Adrenal gland (tissue), 5 donors: ENCODE measurements around the gene PHACTR3.

ENCODE experiments used
- CTCF ChIP-seq, 6 experiments: fragments of 450-650 bp in 4 of 6; fragments of 200-600 bp in 2 of 6; sonication (generic) in 1 of 6; IDR thresholded peaks; 1 replicate in 5 of 6; 2 replicates in 1 of 6; pipeline versions ENCODE4 v1.5.1 to v1.8.0; 2016 to 2021; ENCODE audit warnings: antibody characterized with exemption in 6 of 6, mild to moderate bottlenecking in 2 of 6, moderate library complexity in 1 of 6
- POLR2A ChIP-seq, 2 donors: fragments of 450-650 bp; IDR thresholded peaks; one replicate each; pipeline ENCODE4 v1.6.1; 2017; ENCODE audit warnings: antibody characterized with exemption in 2 of 2, mild to moderate bottlenecking in 2 of 2, moderate library complexity in 1 of 2
- donor health status: DM: no; HTN: no; CAD: no.

- TF ChIP-seq CTCF (IDR thresholded peaks at IDR 0.05) (no peak), POLR2A (IDR thresholded peaks at IDR 0.05) (no peak)
These were observed 216.1 kb downstream of the PHACTR3 start for GRCh38 chr20:59820204-59821041.
